ELF-1 (cell line): ENCODE results near the gene CBARP.
"Not testable (repeated sequence)": the region's sequence is repeated elsewhere in the genome, so short reads cannot be mapped to it uniquely, and the experiment has no call there.

Source experiments
- DNase-seq: peaks from one replicate; pipeline ENCODE4 v3.0.0-alpha.2; 2016; ENCODE audit warnings: low read depth, low spot score

CBARP gene

DNA sequence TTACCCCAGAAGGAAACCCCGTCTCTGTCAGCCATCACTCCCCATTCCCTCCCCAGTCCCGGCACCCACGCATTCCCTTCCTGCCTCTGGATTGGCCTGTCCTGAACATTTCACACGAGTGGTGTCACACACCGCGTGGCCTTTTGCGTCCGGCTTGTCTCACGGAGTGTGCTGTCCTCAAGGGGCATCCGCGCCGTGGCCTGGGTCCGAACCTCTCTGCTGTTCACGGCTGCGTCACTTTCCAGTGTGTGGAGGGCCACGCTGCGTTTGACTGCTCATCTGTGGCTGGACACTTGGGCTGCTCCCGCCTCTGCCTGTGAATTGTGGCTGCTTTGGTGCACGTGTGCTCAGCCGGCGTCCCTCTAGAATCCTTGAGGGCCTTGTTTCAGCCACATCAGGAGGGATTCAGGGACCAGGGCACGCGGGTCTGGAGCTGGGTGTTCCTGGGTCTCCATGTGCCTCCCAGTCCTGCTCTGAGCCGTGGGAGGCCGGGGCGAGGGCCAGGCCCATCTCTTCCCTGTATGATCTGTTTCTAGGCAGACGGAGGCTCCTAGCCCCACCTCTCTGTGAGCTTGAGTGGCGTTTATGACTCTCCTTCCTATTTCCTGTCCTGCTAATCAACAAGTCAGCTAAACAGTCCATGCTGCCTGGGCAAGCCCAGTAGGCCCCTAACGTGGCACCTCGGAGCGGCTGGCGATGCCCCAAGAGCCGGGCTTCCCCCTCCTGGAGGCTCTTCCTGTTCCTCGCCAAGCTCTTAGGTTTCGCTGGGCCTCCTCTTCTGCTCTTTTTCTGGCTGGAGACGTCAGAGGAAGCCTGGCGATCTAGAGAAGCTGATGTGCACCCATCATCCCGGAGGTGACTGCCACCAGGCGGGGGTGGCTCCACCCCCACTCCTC is 24.2 kb downstream of the CBARP start:
- DNase-seq = peak; percentile 62

DNA sequence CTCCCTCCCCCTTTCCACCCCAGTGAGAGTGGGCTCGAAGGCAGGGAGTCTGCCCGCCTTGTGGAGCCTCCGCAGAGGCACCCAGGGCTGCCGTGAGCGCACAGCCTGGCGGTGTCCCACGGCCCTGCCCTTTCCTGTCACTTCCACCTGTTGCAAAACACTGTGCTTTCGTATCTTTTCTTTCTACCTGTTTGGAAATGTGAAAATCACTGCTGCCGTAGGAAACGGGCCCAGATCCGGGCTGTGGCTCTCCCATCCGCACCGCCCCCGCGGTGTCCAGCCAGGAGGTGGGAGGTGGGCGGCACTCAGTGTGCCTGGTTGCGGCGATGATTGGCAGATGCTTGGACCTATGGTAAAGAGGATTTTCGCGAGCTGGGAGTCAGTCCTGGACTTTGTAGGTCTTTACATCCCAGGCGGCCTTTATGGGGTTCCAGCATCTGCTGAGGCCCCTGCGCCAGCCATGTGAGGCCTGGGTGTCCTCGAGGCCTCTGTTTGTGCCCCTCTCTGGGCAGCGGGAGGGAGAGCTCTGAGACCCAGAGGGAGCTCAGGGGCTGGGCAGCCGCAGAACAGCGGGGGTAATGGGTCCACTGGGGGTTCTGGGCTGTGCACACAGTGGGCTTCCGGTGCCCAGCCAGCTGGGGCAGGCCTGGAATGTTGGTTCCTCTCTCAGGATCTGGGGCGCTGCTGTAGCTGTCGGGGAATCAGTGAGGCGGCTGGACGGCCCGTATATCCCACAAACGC is 26.1 kb downstream of the CBARP start:
- DNase-seq = peak; percentile 67

DNA sequence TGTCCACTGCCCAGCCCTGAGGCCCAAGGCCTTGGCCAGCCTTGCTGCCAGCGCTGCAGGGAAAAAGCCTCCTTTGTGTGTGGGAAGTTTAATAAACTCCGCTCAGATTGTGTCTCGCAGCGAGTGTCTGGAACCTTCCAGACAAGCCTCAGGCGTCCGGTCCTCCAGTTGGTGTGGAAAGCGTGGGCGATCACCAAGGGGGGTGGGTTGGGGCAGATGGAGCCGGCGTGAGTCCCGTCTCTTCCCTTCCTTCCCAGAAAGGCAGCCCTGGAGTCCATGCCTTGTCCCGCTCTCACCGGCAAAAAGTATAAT is 27.6 kb downstream of the CBARP start:
- no peak for DNase-seq

DNA sequence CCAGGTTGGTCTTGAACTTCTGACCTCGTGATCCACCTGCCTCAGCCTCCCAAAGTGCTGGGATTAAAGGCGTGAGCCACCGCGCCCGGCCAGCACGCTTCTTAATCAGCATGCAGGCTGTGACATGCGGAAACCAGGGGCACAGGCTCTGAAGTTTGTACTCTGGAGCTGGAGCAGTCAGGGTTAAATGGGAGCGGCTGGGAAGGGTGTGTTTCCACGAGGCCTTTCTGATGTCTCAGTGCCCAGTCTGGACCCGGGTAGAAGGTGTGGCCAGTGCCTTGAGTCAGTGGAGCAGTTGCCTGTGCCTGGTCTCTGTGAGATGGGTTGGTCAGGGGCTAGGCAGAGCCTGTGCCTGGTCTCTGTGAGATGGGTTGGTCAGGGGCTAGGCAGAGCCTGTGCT is 29.0 kb downstream of the CBARP start:
- DNase-seq = not testable (repeated sequence)

DNA sequence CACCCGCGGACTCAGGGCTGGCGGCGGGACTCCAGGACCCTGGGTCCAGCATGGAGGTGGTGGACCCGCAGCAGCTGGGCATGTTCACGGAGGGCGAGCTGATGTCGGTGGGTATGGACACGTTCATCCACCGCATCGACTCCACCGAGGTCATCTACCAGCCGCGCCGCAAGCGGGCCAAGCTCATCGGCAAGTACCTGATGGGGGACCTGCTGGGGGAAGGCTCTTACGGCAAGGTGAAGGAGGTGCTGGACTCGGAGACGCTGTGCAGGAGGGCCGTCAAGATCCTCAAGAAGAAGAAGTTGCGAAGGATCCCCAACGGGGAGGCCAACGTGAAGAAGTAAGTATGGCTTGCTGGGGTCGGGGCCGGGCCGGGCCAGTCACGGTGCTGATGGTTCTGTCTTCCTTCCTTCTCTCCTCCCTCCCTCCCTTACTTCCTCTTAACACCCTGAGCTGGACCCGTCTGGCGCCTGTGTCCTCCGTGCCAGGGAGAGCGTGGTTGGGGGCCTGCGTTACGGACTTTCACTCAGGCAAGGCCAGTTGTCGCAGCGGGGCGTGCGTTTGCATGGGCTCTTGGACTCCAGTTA is 30.8 kb downstream of the CBARP start:
- peak; percentile 47 for DNase-seq

DNA sequence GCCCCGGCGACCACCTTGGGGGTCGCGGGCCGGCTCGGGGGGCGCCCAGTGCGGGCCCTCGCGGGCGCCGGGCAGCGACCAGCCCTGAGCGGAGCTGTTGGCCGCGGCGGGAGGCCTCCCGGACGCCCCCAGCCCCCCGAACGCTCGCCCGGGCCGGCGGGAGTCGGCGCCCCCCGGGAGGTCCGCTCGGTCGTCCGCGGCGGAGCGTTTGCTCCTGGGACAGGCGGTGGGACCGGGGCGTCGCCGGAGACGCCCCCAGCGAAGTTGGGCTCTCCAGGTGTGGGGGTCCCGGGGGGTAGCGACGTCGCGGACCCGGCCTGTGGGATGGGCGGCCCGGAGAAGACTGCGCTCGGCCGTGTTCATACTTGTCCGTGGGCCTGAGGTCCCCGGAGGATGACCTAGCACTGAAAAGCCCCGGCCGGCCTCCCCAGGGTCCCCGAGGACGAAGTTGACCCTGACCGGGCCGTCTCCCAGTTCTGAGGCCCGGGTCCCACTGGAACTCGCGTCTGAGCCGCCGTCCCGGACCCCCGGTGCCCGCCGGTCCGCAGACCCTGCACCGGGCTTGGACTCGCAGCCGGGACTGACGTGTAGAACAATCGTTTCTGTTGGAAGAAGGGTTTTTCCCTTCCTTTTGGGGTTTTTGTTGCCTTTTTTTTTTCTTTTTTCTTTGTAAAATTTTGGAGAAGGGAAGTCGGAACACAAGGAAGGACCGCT is 31.5 kb downstream of the CBARP start:
- DNase-seq = no peak

DNA sequence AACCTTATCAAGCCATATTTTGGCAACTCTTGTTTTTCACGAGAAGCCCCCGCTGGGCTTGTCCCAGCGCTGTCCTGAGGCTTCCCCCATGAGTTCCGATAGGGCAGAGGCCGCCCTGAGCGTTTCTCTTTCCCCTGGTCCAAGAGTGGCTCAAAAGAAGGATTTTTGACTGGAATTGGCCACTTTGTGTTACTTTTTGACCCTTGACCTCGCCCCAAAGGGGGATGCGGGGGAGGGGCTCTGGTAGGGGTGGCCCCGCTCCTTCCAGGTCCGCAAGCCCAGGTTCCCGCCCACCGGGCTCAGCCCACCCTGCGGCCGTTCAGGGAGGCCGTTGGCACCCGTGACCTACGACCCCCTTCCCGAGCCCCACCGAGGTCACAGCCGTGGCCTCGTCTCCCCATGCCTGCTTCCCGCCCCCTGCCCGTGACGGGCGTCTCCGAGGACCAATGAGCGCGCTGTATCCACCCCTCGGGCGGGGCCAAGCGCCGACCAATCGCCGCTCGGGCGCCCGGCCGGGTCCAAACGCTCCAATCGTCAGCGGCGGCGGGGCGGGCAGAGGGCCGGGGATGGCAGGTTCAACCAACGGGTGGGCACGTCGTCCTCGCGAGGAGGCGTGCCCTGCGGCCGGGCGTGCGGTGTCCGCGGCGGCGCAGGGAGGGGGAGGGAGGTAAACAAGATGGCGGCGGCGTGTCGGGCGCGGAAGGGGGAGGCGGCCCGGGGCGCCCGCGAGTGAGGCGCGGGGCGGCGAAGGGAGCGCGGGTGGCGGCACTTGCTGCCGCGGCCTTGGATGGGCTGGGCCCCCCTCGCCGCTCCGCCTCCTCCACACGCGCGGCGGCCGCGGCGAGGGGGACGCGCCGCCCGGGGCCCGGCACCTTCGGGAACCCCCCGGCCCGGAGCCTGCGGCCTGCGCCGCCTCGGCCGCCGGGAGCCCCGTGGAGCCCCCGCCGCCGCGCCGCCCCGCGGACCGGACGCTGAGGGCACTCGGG is 32.4 kb downstream of the CBARP start, which contains the start of gene STK11:
STK11 (plus strand) TSS at position 665 of the 986 bp plus-strand sequence. CDS start 1,136 bp downstream, outside the sequence.
- DNase-seq = peak; percentile 98

DNA sequence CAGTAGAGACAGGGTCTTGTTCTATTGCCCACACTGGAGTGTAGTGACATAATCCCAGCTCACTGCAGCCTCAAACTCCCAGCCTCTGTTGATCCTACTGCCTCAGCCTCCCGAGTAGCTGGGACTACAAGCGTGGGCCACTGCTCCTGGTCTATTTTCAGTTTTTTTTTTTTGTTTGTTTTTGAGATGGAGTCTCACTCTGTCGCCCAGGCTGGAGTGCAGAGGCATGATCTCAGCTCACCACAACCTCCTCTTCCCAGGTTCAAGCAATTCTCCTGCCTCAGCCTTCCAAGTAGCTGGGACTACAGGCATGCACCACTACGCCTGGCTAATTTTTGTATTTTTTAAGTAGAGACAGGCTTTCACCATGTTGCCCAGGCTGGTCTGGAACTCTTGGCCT is 37.2 kb downstream of the CBARP start:
- not testable (repeated sequence) for DNase-seq

DNA sequence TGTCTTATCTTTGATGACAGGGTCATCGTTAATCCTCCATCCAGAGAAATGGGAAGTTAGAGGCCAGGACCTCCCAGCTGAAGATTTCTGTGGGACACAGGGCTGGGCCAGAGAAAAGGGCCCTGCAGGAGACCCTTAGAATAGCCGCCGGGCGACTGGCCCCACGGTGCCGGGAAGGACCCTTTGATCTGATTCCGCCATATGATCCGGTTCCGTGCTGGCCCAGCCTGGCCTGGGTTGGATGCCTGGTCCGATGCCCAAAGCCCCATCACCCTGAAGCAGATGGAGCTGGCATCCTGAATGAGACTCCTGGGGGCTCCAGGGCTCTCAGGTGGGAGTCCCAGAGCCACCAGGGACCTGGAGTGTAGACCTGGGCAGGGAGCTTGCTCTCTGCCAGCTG is 38.3 kb downstream of the CBARP start:
- DNase-seq = no peak

DNA sequence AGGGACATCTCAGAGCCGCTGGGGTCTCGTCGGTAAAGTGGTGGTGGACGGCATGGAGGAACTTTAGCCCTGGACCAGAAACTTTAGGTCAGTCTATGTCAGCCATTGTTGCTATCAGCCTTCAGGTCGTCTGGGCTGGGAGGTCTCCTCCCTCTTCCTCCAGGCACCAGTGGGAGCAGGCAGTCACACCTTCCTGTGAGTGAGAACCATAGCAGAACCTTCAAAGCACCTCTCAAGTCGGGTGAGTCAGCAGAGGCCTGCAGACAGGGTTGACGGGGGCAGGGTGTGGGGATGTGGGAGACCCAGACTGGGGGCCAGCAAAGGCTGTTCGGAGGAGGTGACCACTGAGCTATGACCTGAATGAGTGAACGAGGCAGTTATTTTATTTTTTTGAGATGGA is 48.4 kb downstream of the CBARP start:
- DNase-seq = peak; percentile 69

DNA sequence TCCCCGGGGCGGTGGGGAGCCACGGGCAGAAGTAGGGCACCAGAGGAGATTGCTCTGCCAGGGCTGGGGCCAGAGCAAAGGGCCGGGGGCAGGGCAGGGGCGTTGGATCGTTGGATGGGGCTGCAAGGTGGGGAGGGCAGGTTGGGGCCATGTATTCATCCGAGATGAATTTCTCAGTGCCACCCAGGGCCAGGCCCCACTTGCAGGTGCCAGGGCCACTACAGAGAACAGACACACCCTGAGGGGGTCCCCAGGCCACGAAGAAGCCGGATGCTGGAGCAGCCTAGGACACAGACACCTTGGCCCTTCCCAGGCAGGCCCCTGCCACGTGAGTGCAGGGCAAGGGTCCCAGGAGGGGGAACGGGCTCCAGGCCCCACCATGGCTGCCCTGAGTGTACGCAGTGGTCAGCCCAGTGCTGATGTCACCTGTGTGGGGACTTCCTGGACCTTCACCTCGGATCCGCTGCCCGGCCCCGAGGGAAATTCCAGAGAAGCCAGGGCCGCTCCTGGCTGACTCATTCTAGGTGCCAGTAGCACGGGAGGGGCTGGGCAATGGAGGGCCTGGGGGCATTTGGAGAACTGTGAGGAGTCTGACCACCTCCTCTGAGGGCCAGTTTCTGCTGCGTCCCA is 54.1 kb downstream of the CBARP start:
- DNase-seq = peak; percentile 93

DNA sequence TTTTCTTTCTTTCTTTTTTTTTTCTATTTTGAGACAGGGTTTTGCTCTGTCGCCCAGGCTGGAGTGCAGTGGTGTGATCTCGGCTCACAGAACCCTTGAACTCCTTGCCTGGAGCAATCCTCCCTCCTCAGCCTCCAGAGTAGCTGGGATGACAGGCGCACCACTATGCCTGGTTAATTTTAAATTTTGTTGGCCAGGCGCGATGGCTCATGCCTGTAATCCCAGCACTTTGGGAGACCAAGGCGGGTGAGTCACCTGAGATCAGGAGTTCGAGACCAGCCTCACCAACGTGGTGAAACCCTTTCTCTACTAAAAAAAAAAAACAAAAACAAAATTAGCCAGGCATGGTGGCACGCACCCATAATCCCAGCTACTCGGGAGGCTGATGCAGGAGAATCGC is 55.1 kb downstream of the CBARP start:
- DNase-seq = no peak

DNA sequence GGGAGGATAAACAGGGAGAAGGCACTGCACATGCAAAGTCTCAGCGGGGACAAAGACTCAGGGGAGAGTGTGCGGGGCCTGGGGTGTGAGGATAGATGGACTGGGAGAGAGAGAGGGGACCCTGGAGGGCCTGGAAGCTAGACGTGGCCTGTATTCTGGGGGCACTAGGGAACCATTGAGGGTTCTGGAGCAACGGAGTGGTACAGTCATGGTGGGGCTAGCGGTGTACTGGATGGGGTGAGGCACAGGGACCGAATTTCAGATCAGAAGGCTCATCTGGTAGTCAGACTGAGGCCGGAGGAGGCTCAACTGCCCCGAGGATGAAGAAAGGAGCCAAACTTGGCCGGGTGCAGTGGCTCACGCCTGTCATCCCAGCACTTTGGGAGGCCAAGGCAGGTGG is 55.7 kb downstream of the CBARP start:
- DNase-seq = no peak

DNA sequence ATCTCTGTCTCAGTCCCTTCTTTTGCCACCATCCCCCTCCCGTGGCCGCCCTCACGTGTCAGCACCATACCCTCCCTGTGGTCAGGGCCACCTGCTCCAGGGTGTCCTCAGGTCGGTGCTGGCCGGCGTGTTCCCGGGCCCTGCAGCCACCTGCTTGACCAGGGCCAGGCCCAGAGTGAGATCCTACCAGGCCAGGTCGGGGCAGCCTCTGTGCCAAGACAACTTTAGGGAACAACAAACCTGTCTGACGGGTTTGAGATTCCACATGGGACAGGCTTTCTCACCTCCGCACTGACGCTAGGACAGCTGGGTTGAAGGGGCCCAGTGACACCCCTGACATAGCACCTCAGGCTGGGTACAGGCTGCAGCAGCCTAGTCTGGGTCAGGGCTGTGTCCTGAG is 56.2 kb downstream of the CBARP start:
- DNase-seq = peak; percentile 73
